A673 (cell line): Measurements from ENCODE around the gene ERGIC1. TPM values are rescaled to one million over a fixed set of nuclear protein-coding genes. Genes with fewer than 3 reads are reported as not detected.

Experiments
- BruUV-seq: library from RNA; stranded (reverse); fragments of 400-500 nt; replicated peaks from 2 replicates; lab custom pipeline; 2021; lab: Mats Ljungman, UMichigan
- CTCF ChIA-PET: fragments of 300-600 bp; sonication (Branson Sonifier 250); formaldehyde crosslinking; loops from one replicate; lab custom pipeline; 2022; ENCODE audit warnings: antibody characterized with exemption; lab: Charles Lee
- POLR2A ChIA-PET: fragments of 300-600 bp; sonication (Branson Sonifier 250); formaldehyde crosslinking; loops from one replicate; lab custom pipeline; 2022; ENCODE audit warnings: antibody characterized with exemption; ENCODE audit not compliant: low non-redundant PET; lab: Charles Lee
- DNase-seq: peaks from one replicate; pipeline ENCODE4 v3.0.0-alpha.2; 2015; ENCODE audit warnings: low spot score
- H3K27ac ChIP-seq: fragments of 200-600 bp; sonication (generic); 2 replicates; pipeline ENCODE4 v1.5.1; 2016; ENCODE audit warnings: mixed run types, low read depth, mild to moderate bottlenecking, mixed read lengths, antibody characterized with exemption, low read length; ENCODE audit not compliant: poor library complexity, severe bottlenecking
- H3K27me3 ChIP-seq: fragments of 200-600 bp; sonication (generic); replicated peaks from 2 replicates; pipeline ENCODE4 v1.6.1; 2017; ENCODE audit warnings: mixed run types, low read depth, mild to moderate bottlenecking, mixed read lengths, antibody characterized with exemption, low read length; ENCODE audit not compliant: insufficient read depth, poor library complexity
- H3K36me3 ChIP-seq: fragments of 200-600 bp; sonication (generic); 2 replicates; pipeline ENCODE4 v1.6.1; 2016; ENCODE audit warnings: mixed run types, mild to moderate bottlenecking, mixed read lengths, antibody characterized with exemption, low read length; ENCODE audit not compliant: insufficient read depth, poor library complexity, severe bottlenecking
- H3K4me1 ChIP-seq: fragments of 200-600 bp; sonication (generic); 2 replicates; pipeline ENCODE4 v1.6.1; 2017; ENCODE audit warnings: mixed run types, mild to moderate bottlenecking, mixed read lengths, antibody characterized with exemption, low read length; ENCODE audit not compliant: insufficient read depth, poor library complexity, severe bottlenecking
- H3K4me3 ChIP-seq: fragments of 200-600 bp; sonication (generic); 2 replicates; pipeline ENCODE4 v1.5.1; 2016; ENCODE audit warnings: low read depth, mixed run types, mild to moderate bottlenecking, mixed read lengths, low read length; ENCODE audit not compliant: poor library complexity, severe bottlenecking
- H3K9me3 ChIP-seq: fragments of 200-600 bp; sonication (generic); 2 replicates; pipeline ENCODE4 v1.6.1; 2016; ENCODE audit warnings: mixed run types, low read depth, mild to moderate bottlenecking, mixed read lengths, antibody characterized with exemption, low read length; ENCODE audit not compliant: poor library complexity, severe bottlenecking
- CTCF ChIP-seq: fragments of 300-800, 200-600 bp; sonication (generic); conservative IDR thresholded peaks from 2 replicates; pipeline ENCODE4 v1.5.1; 2017; ENCODE audit warnings: low read depth, mild to moderate bottlenecking, antibody characterized with exemption, low read length, moderate library complexity, mixed read lengths
- EZH2 ChIP-seq: fragments of 200-600 bp; sonication (generic); IDR thresholded peaks from 2 replicates; pipeline ENCODE4 v1.6.1; 2017; ENCODE audit warnings: borderline replicate concordance, low read depth, mild to moderate bottlenecking, mixed read lengths, antibody characterized with exemption, low read length; ENCODE audit not compliant: poor library complexity, severe bottlenecking
- intact Hi-C: fragments of 100-400 bp; cut with micrococcal nuclease; formaldehyde crosslinking; loops from one replicate; pipeline ENCODE4 v1.10.0; 2022; ENCODE audit not compliant: unreplicated experiment
- total RNA-seq: library from RNA; stranded (reverse); gene quantifications from 2 replicates; pipeline ENCODE4 v1.2.3, GENCODE V29; 2021

ERGIC1 gene
- total RNA-seq, 1 experiment from 2014 or later: 44.2 TPM

- Histone ChIP-seq H3K9me3 (no peaks in the 10 kb centered on the region), H3K4me1 (no peaks in the 10 kb centered on the region), H3K4me3 (no peak overlapping the region), H3K36me3 (no peaks in the 10 kb centered on the region), H3K27me3 (no peaks in the 10 kb centered on the region), H3K27ac (no peak overlapping the region)
- ChIA-PET POLR2A (no interaction called here), CTCF (interaction anchor here (0.6 kb wide), 1 partner anchor 340 kb away, joined by 3 read pairs; no protein-coding TSS in a partner anchor)
- no TSS peak for BruUV-seq
- TF ChIP-seq EZH2 (no peak), CTCF (no peak)
- DNase-seq: no peak
- intact Hi-C loops: no loop called here
These were observed 120.0 kb downstream of the ERGIC1 start for GRCh38 chr5:172953776-172954675.

- TF ChIP-seq EZH2 (no peak), CTCF (no peak)
- H3K27me3 ChIP-seq: no peaks in the 10 kb centered on the region
- intact Hi-C loops: no loop called here
- BruUV-seq: no TSS peak
- no peaks in the 10 kb centered on the region for H3K36me3 ChIP-seq
- no peak overlapping the region for H3K4me3 ChIP-seq
- CTCF ChIA-PET: interaction anchor here (0.6 kb wide), 1 partner anchor 339 kb away, joined by 3 read pairs; no protein-coding TSS in a partner anchor
- no peak overlapping the region for H3K27ac ChIP-seq
- H3K9me3 ChIP-seq: no peaks in the 10 kb centered on the region
- no peaks in the 10 kb centered on the region for H3K4me1 ChIP-seq
- DNase-seq: no peak
- POLR2A ChIA-PET: no interaction called here
These were observed 120.7 kb downstream of the ERGIC1 start for GRCh38 chr5:172954751-172955159.

GRCh38 chr5:172956228-172956627, 122.2 kb downstream of the ERGIC1 start:
- Histone ChIP-seq H3K27ac (no peak overlapping the region), H3K27me3 (no peaks in the 10 kb centered on the region), H3K4me3 (no peak overlapping the region), H3K4me1 (peaks cover 7% of the 10 kb centered on the region), H3K36me3 (no peaks in the 10 kb centered on the region), H3K9me3 (no peaks in the 10 kb centered on the region)
- CTCF ChIA-PET: no interaction called here
- intact Hi-C loops: no loop called here
- no peak for TF ChIP-seq EZH2
- TF ChIP-seq CTCF: no peak
- BruUV-seq: no TSS peak
- DNase-seq: no peak
- POLR2A ChIA-PET: no interaction called here
